WERI-Rb-1 (cell line): Measurements from ENCODE around the gene RABGAP1L.
"Not testable (repeated sequence)": the region's sequence is repeated elsewhere in the genome, so short reads cannot be mapped to it uniquely, and the experiment has no call there.

Experiments used
- DNase-seq: peaks from one replicate; pipeline ENCODE4 v3.0.0-alpha.2; 2020
- H3K27ac ChIP-seq: fragments of 250-450 bp; sonication (Bioruptor Pico); 2 replicates; pipeline ENCODE4 v1.5.1; 2020; ENCODE audit warnings: mild to moderate bottlenecking, moderate library complexity
- H3K27me3 ChIP-seq: fragments of 250-450 bp; sonication (Bioruptor Pico); 2 replicates; pipeline ENCODE4 v1.5.1; 2021; ENCODE audit warnings: mild to moderate bottlenecking, low read depth, moderate library complexity; ENCODE audit not compliant: insufficient read depth, severe bottlenecking
- H3K36me3 ChIP-seq: fragments of 250-450 bp; sonication (Bioruptor Pico); 2 replicates; pipeline ENCODE4 v1.5.1; 2020; ENCODE audit warnings: mild to moderate bottlenecking, moderate library complexity
- H3K4me3 ChIP-seq: 2 replicates; pipeline ENCODE4 v1.5.1; 2011; ENCODE audit warnings: low read depth, mild to moderate bottlenecking, control low read depth, low read length
- H3K9me3 ChIP-seq: fragments of 250-450 bp; sonication (Bioruptor Pico); 2 replicates; pipeline ENCODE4 v1.5.1; 2021; ENCODE audit warnings: mild to moderate bottlenecking, moderate library complexity; ENCODE audit not compliant: severe bottlenecking
- TF ChIP-seq, protein P1 (sequence below): IDR thresholded peaks from 2 replicates; pipeline ENCODE4 v1.5.1; 2011; ENCODE audit warnings: low read depth, mild to moderate bottlenecking, control low read depth, inconsistent platforms, low read length

Gene RABGAP1L

DNA sequence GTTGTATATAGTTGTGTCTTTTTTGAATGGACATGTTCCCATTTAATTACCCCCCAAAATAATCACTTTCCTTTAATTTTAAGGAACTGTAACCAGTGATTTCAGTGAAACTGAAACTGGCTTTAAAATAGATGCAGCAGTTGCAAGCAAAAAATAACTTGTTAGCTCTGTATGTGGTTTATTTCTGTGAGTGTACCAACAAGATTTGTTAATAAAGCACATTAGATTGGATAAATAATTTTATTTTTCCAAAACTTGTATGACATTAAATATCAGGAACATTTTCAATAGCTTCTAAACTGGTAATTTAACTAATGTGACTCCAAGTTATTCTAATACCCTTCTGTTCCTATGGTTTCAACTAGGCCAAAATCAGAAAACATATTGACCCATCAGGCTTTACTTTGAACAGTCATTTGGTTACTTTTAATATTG, 656.2 kb downstream of the RABGAP1L start:
- TF ChIP-seq, protein P1, sequence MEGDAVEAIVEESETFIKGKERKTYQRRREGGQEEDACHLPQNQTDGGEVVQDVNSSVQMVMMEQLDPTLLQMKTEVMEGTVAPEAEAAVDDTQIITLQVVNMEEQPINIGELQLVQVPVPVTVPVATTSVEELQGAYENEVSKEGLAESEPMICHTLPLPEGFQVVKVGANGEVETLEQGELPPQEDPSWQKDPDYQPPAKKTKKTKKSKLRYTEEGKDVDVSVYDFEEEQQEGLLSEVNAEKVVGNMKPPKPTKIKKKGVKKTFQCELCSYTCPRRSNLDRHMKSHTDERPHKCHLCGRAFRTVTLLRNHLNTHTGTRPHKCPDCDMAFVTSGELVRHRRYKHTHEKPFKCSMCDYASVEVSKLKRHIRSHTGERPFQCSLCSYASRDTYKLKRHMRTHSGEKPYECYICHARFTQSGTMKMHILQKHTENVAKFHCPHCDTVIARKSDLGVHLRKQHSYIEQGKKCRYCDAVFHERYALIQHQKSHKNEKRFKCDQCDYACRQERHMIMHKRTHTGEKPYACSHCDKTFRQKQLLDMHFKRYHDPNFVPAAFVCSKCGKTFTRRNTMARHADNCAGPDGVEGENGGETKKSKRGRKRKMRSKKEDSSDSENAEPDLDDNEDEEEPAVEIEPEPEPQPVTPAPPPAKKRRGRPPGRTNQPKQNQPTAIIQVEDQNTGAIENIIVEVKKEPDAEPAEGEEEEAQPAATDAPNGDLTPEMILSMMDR = no peak
- no peak for DNase-seq
- H3K27me3 ChIP-seq = no peaks in the 10 kb centered on the region
- no peaks in the 10 kb centered on the region for H3K9me3 ChIP-seq
- H3K4me3 ChIP-seq = no peak overlapping the region
- no peak overlapping the region for H3K27ac ChIP-seq
- no peaks in the 10 kb centered on the region for H3K36me3 ChIP-seq

DNA sequence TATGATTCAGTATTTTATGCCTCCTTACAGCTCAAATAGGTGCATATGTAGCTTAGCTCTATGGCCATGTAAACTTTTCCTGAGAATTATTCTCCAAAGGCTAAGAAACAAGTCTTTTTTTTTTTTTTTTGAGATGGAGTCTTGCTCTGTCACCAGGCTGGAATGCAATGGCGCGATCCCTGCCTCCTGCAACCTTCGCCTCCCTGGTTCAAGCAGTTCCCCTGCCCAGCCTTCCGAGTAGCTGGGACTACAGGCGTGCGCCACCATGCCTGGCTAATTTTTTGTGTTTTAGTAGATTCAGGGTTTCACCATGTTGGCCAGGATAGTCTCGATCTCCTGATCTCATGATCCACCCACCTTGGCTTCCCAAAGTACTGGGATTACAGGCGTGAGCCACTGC, 657.3 kb downstream of the RABGAP1L start:
- H3K9me3 ChIP-seq, H3K36me3 ChIP-seq, H3K4me3 ChIP-seq, H3K27ac ChIP-seq, H3K27me3 ChIP-seq, DNase-seq: not testable (repeated sequence)

DNA sequence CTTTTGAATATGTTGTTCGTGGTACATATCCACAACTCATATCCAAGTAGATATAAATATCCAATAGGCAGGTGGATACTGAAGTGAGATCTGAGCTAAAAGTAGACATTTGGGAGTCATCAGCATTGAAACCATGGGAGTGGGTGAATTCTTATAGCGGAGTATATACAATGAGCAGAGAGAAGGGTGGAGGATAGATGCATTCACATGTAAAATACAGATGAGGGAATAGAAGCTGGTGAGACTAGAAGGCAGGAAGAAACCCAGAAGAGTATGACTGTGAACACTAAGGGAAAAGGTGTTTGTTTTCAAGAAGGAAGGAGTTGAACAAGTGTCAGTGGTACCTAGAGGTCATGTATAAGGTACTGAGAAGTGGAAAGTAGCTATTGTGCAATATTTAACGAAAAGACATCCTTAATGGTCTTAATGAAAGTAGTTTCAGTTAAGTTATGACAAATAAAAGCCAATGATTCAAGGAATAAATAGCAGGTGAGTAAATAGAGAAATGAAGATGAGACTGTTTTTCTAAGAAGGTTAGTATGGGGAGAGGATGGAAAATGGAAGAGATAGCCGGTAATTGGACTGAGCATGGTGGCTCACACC, 658.8 kb downstream of the RABGAP1L start:
- TF ChIP-seq, protein P1 = no peak
- DNase-seq = no peak
- Histone ChIP-seq H3K36me3 (no peaks in the 10 kb centered on the region), H3K27ac (no peak overlapping the region), H3K4me3 (no peak overlapping the region), H3K9me3 (no peaks in the 10 kb centered on the region), H3K27me3 (no peaks in the 10 kb centered on the region)

DNA sequence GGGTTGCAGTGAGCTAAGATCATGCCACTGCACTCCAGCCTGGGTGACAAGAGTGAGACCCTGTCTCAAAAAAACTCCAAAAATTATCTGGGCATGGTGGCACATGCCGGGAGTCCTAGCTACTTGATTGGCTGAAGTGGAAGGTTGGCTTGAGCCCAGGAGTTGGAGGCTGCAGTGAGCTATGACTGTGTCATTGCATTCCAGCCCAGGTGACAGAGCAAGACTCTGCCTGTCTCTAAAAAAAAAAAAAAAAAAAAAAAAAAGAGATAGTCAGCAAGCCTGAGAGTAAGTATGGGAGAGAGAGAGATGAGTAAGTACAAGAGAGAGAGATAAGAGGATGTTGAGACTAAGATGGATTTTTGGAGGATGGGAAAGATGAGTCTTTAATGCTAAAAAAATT, 659.6 kb downstream of the RABGAP1L start:
- H3K27me3 ChIP-seq = no peaks in the 10 kb centered on the region
- no peaks in the 10 kb centered on the region for H3K36me3 ChIP-seq
- H3K27ac ChIP-seq = no peak overlapping the region
- TF ChIP-seq, protein P1 = no peak
- no peak overlapping the region for H3K4me3 ChIP-seq
- no peaks in the 10 kb centered on the region for H3K9me3 ChIP-seq
- DNase-seq = no peak

DNA sequence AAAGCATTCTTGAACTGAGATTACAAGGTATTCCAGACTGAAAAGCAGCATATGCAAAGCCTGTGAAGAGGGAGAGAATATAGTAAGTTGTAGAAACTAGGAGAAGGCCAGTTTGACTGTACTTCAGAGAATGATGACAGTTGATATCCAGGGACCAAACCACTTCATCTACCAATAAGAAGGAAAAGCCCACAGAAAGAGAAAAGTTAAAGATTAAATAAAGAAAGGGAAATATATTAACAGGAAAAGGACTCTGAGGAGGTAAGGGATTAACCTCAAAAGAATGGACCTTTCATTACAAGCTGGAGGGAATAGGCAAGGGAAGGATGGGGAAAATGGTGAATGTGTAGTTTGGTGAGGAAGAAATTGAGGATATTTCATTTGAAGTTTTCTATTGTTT, 660.3 kb downstream of the RABGAP1L start:
- H3K4me3 ChIP-seq = no peak overlapping the region
- H3K9me3 ChIP-seq = no peaks in the 10 kb centered on the region
- no peaks in the 10 kb centered on the region for H3K36me3 ChIP-seq
- no peaks in the 10 kb centered on the region for H3K27me3 ChIP-seq
- no peak for DNase-seq
- no peak overlapping the region for H3K27ac ChIP-seq
- TF ChIP-seq, protein P1 = no peak

DNA sequence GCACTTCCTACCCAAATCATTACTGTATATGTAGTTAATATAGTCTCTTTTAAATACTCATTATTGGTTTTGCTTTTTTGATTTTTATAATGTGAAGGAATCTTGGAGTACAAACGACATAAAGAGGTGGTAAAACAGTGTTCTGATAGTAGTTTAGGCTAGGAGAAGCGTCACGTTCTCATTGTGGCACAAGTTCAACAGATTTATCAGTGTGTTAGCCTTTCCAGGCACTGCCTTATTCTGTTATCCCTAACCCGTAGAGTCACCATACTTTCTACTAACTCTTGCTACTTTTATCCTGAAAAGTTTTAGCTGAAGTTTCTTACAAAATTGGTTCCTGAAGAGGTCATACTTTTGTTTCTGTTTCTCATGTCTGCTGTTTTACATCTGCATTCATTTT, 665.8 kb downstream of the RABGAP1L start:
- TF ChIP-seq, protein P1 = no peak
- Histone ChIP-seq H3K36me3 (no peaks in the 10 kb centered on the region), H3K4me3 (no peak overlapping the region), H3K27ac (no peak overlapping the region), H3K9me3 (no peaks in the 10 kb centered on the region), H3K27me3 (no peaks in the 10 kb centered on the region)
- no peak for DNase-seq
